GM18511 (cell line): ENCODE results near the gene HYAL4.

Experiments
- ATAC-seq: cut with Tn5 transposase; IDR thresholded peaks from one replicate; pipeline ENCODE4 v1.9.1; 2021; ENCODE audit warnings: mild to moderate bottlenecking, moderate library complexity; ENCODE audit not compliant: unreplicated experiment

HYAL4 gene

DNA sequence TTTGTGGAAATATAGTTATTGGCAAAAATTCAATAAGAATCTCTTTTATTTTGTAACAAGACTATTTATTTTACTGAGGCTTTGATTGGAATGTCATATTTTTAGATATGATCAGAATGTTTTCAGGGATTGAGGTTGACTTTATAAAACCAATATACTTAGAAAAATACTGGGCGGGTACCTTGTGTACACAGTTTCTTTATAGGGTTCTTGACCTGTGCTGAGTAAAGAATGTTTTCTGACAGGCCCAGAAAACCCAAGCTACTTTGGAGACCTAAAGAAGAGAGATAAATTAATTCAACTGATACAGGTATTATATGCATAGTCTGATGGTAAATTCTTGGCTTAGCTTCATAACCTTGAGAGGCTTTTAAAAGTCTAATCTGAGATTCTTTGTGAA lies 56.1 kb downstream of the HYAL4 start:
- no peak for ATAC-seq

DNA sequence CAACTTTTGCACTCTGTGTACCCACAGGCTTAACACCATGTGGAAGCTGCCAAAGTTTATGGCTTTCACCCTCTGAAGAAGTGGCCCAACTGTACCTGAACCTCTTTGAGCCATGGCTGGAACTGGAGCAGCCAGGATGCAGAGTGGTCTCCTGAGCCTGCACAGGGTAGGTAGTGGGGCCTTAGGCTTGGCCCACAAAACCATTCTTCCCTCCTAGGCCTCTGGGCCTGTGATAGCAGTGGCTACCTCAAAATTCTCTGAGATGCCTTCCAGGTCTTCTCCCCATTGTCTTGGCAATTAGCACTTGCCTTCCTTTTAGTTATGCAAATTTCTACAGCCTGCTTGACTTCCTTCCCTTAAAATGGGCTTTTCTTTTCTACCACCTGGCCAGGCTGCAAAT lies 60.7 kb downstream of the HYAL4 start:
- ATAC-seq = no peak

DNA sequence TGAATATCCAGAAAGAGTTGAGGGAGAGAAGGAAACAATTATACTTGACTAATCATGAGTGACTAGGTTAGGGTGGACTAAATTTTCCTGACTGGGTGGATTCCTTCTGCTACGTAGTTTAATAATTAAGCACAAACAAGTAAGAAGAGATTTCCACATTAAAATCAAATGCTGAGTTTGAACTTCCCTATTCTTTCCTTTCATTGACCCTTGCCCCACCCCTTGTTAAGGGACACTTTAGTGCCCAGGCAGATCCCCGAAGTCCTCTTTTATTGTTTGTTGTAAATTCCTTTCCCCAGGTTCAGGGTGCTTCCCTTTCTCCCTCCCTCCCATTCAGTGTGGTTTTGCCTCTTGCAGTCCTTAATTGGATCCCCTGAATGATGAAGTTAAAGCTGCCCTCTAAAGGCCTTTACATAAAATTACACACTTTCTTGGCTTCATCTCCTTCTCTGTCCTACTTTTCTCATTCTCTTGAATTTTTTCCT lies 71.3 kb downstream of the HYAL4 start:
- ATAC-seq = no peak

DNA sequence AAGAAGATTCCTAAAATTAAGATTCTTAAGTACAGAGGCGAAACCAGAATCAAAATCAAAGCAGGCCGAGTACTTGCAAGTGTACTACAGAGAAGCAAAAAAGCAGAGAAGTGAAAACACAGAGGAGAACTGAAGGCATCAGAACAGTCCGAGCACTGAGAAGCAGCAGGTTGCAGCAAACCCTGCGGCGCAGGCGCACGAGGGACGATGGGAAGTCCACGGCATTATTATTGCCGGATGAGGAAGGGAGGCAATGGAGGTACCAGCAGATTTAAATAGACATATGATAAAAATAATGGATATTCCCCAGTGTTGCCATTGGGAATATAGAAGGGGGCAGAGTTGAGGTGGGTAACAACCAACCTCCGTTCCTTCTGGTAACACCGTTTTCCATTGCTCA lies 72.9 kb downstream of the HYAL4 start:
- no peak for ATAC-seq

DNA sequence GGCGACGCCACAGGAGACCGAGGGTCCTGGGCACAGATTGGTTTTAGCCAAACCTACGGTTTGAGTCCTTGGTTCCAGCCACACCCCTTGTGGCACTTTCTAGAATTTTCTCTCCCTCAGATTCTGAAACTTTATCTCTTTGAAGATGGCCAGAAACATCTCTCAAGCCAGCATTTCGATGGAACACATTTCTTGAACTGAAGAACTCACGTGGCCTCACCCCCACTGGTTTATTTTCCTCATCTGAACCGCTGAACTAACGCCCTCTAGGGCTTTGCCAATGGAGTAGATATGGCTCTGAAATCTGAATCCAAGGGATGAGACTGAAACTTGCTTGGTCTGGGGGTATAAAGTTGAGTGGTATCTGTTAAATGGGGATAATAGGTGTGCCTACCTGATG lies 73.3 kb downstream of the HYAL4 start:
- ATAC-seq = no peak

DNA sequence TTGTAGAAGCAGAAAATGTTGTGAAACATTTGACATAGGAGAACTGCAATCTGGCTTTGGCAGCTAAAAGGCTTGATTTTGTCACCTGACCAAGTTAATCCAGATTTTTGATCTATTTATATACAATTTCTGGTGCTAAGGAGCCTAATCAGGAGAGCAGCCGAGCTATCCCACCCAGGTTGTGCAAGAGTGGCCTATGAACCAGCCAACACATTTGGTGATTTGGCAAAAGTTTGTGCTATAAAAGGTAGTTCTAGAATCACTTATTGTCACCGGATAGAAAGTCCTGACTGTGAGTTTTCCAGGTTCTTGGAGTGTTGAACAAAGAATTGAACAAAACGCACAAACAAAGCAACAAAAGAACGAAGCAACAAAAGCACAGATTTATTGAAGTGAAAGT lies 78.6 kb downstream of the HYAL4 start:
- ATAC-seq = no peak

DNA sequence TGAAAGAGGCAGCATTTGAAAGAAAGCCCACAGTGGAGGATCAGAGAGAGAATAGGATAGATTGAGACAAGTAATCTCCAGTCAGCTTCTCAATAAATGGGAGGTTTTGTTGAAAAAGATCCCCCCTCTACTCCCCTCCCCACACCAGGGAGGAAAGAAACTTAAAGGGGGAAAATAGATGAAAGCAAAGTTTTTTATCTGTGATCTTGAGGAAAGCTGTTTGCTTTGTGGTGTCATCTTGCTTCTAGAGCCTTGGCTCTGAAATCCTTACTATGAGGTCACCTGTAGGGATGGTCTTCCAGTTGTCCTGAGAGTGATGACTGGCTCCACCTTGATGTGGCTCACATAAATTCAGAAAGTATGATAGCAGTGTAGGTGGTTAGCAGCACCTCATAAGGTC lies 80.0 kb downstream of the HYAL4 start, which contains the start of gene SPAM1:
SPAM1 (plus strand) TSS at position 301 of the 400 bp plus-strand sequence. CDS start 28,330 bp downstream, outside the sequence.
- ATAC-seq = no peak
